ENCODE measurements around the gene SRA1.

SRA1 gene

GRCh38 chr5:140550147-140551079, 6.9 kb downstream of the SRA1 start:
- DNase-seq (ENCODE audit: low spot score) = no peak

GRCh38 chr5:140549237-140550144, 7.8 kb downstream of the SRA1 start:
- DNase-seq (ENCODE audit: low spot score) = peak; percentile 43

- no peak for DNase-seq (ENCODE audit: low spot score)
Measured at GRCh38 chr5:140548791-140549190, 8.5 kb downstream of the SRA1 start.

- no peak for DNase-seq (ENCODE audit: low spot score)
Measured at GRCh38 chr5:140548300-140548688, 9.0 kb downstream of the SRA1 start.

GRCh38 chr5:140547508-140548299, 9.6 kb downstream of the SRA1 start, which contains the start of gene EIF4EBP3:
Gene EIF4EBP3 (plus strand): TSS chr5:140547662. CDS start chr5:140547738, 76 bp downstream.
- DNase-seq (ENCODE audit: low spot score) = peak; percentile 97

- no peak for DNase-seq (ENCODE audit: low spot score)
Measured at GRCh38 chr5:140546851-140547507, 10.3 kb downstream of the SRA1 start.

- DNase-seq (ENCODE audit: low spot score) = no peak
Measured at GRCh38 chr5:140545606-140546005, 11.7 kb downstream of the SRA1 start.

- no peak for DNase-seq (ENCODE audit: low spot score)
Measured at GRCh38 chr5:140544986-140545385, 12.3 kb downstream of the SRA1 start.

- DNase-seq (ENCODE audit: low spot score) = no peak
Measured at GRCh38 chr5:140542972-140543371, 14.3 kb downstream of the SRA1 start.

- DNase-seq (ENCODE audit: low spot score) = no peak
Measured at GRCh38 chr5:140540227-140540626, 17.0 kb downstream of the SRA1 start.

- no peak for DNase-seq (ENCODE audit: low spot score)
Measured at GRCh38 chr5:140524003-140524402, 33.3 kb downstream of the SRA1 start.

- DNase-seq (ENCODE audit: low spot score) = no peak
Measured at GRCh38 chr5:140513124-140513523, 44.1 kb downstream of the SRA1 start.

GRCh38 chr5:140509898-140510297, 47.4 kb downstream of the SRA1 start:
- DNase-seq (ENCODE audit: low spot score) = no peak

- no peak for DNase-seq (ENCODE audit: low spot score)
Measured at GRCh38 chr5:140502834-140503233, 54.4 kb downstream of the SRA1 start.

All from globus pallidus (tissue), 1 donor.